SKM-1 treated with dmso at 0.1 percent for 144 hours (cell line): ENCODE data around the gene KRT76.
"Not testable (repeated sequence)": the region's sequence is repeated elsewhere in the genome, so short reads cannot be mapped to it uniquely, and the experiment has no call there.

Experiments
- DNase-seq: peaks from one replicate; lab custom pipeline; 2025; ENCODE audit not compliant: unreplicated experiment; lab: John Stamatoyannopoulos, UW

The KRT76 gene

DNA sequence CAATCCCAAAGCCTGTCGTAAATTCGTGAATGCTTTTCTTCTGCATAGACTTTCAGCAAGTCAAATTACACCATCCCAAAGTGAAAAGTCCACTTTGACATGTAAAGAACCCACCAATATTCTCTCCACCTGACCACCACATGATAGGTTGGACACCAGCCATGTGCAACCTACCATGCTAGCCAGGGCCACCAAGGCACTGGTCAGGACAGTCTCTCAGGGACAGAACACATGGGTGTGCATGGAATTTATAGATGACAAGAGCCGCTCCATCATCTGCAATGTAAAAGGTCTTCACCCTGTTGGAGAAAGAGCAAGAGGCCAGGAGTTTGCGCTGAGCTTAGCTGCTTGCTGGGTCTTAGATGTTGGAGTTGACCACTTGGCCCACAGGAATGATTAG lies 5.4 kb upstream of the KRT76 start:
- no peak for DNase-seq

DNA sequence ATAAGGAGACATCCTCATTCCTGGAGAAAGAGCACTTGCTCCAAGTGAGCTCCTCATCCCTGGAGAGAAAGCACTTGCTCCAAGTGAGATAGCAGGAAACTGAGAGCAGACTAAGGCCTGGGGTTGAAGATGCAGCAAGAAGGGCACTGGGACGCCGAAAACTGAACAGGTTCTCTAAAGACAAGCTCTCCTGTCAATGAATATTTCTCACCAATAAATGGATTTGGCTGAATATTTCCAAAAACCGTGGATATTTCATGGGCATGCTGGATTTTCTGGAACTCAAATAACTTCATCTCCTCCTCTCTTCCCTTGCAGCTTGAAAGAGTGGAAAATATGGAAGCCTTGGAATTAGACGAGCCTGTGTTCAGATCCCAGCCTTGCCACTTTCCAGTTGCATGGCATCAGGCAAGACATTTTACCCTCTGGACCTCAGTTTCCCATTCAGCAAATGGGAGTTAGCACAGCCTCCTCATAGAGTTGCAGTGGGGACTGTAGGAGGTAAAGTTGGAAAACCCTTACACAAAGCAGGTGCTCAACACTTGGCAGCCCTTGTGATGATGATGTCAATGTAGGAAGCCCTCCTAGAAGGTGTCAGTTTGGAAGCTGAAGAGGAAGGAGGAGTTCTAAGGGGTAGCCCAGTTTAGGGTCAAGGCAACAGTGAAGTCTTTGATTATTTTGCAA lies 4.4 kb upstream of the KRT76 start:
- DNase-seq, result no peak

DNA sequence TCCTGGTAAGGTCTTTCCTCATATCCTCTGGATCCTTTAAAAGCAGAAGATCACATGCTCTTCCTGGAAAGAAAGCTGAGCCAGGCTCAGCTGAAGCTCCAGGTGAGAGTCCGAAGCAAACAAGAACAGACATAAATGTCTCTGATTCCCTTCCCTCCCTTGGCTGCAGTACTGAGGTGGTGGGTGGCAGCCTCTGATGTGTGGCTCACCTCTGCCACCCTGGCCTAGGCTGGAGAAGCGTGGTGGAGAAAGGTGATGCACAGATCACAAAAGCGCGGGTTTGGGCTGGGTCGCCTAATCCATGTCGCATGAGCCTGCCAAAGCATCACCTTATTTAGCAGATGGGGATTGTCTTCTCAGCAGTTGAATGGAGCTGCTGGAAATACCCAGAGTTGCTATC lies 2.8 kb upstream of the KRT76 start:
- no peak for DNase-seq

DNA sequence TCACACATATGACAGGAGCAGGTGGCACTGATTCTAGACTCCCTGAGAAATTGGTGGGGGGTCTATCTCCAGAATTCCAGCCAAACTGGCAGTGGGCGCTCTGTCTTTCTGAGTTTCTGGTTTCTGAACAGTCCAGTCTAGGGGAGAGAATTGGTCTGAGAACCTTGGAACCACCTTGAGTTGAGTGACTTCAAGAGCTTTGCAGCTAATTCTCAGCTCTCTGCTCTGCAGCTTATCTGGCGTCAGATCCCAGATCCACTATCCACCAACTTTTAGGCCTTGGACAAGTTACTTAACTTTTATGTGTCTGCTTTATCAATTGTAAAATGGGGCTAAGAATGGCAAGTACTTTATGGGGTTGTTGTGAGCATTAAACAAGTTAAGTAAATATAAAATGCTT lies 1.7 kb upstream of the KRT76 start:
- DNase-seq, result no peak

DNA sequence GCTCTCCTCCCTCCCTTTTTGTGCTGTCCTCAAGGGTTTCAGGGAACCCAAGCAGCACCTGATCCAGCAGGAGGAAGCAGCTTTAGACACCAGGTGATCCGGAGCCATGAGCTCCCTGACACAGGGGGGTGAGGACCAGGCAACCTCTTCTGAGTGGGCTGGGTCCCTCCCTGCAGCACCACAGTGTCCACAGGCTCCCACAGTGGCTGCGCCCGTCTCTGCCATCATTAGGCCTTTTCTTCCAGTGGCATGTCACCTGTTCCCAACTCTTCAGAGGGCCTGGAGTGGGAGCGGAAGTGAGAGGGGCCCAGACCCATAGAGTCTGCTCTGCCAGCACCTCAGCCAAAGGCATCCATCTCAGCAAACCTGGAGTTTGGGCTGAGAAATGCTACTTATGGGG lies 421 bp upstream of the KRT76 start:
- no peak for DNase-seq

DNA sequence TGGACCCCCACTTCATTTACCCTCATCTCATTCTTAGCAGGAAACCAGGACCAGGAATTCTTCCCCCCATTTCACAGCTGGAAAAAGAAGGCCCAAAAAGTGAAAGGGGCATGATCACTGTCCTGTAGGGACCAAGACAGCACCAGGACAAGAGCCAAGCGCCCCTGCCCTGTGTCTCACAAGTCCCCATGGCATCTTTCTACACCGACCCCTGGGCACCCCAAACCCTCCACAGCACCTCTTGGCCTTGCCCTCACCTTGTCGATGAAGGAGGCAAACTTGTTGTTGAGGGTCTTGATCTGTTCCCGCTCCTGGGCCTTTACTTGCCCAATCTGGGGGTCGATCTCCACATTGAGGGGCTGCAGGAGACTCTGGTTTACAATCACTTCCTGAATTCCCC lies 710 bp downstream of the KRT76 start:
- DNase-seq, result no peak

DNA sequence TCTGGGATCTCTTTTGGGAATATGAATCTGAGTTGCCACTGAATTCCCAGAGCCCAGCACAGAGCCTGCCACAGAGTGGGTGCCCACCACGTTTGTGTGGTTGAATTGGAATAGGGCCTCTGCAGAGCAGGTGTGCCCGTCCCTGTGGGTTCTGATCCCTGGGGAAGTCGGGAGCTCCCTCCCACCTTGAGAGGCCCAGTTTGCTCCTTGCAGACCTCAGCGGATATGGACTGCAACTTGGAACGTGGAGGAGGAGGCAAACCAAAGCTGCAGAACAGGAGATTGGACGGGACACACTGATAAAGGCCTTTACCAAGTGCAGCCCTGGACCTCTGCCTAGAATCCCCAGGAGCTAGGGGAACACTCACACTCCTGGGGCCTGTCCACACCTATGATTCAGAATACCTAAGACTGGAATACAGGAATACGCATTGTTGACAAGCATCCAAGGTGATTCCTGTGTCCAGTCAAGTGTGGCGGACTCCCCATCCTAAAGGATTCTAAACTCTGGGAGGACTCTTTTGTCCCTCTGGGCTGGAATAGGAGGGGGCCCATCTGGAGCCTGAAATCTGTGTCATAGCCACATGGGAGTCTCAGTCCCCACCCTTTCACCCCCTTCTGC lies 2.4 kb downstream of the KRT76 start:
- no peak for DNase-seq

DNA sequence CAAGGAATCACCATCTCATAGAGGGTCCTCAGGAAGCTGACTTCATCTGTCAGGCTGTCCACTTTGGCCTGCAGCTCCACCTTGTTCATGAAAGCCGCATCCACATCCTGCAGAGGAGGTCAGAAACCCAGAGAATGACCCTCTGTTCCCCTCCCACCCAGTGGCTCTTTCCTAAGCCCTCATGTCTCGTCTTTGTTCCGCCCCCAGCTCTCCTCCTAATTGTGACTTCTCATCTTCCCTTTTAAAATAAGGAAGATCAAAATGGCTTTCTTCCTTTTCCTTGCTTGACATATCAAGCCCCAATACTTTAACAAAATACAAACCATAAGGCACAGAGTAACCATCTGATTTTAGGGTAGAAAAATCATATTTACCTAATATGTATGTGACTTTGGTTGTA lies 4.4 kb downstream of the KRT76 start:
- no peak for DNase-seq

DNA sequence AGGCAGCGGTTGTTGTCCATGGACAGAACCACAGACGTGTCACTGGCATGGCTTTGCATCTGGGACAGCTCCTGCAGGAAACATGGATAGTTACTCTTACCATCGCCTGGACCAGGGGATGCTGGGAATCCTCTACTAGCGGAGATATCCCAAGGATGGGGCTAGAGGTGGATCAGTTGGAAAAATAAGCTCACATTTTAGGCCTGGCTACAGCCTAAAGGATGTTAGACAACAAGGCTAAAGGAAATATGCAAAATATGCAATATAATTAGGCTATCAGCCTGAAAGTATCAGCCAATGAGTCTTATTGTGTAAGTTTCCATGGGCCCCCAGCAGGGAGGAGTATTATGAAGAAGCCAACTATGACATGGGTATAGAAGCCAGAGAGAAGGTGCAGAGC lies 5.0 kb downstream of the KRT76 start:
- no peak for DNase-seq

DNA sequence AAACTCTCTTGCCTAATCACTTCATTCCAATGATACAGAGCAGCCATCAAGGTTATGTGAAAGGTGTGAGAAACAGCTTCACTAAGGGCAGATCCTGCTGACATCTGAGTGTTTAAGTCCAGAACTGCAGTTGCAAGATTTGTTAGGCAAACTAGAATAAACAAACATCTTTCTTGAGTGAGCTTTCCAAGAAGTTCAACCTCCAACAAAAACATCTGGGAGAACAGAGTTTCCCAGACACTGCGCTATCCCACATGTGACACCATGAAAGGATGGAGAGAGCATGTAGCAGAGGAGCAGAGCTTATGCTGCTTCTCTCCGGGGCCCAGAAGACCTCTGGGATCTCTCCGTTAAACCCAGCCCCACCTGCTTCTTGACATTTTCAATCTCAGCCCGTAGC lies 5.6 kb downstream of the KRT76 start:
- no peak for DNase-seq

DNA sequence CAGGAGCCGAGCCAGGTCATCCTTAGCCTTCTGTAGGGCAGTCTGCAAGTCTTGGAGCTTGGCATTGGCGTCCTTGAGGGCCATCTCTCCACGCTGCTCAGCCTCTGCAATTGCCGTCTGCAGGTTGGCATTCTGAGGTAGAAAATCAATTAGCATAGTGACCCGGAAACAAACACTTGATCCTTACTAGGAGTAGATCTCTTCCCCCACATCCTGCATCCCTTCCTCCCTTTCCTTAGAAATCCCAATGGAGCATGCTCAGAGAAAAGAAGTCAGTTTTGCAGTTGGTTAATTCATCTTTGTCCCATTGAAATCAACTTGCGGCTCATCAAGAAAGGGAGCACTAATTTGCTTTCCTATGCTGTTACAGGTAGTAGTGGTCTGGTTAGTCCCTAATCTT lies 6.1 kb downstream of the KRT76 start:
- no peak for DNase-seq

DNA sequence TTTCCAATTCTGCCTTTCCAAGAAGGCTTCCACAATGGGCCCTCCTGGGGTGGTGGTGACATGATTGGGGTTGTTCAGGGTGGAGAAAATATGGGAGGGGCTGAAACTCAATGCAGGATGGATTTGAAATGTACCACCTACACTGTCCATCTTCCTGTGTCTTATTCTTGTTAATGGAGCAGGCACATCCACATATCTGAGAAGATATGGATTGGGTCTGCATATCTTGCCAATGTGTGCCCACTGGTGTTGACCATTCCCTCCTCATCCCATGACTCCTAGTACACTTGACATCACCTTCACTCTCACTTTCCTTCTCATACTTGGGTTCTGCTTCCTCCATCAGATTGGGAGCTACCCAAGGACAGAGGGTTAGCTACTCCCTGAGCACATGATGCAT lies 7.2 kb downstream of the KRT76 start:
- no peak for DNase-seq

DNA sequence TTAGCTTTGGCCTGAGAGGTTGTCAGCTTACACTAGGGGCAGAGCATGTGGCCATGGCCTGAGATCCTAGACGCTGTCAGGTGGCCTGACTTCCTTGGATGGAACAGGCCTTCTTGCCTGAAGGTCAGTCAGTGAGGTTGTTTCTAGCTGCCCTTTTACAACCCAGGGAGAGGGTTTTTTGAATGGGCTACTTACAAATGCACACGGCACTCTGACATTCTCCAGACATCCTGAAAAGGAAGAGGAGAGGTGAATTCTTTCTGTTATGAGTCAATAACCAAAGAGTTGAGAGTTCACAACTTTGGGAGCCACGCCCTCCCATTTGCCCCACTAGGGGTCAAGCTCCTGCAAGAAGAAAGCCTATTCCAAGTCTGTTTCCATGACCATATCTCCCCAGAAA lies 7.8 kb downstream of the KRT76 start:
- no peak for DNase-seq

DNA sequence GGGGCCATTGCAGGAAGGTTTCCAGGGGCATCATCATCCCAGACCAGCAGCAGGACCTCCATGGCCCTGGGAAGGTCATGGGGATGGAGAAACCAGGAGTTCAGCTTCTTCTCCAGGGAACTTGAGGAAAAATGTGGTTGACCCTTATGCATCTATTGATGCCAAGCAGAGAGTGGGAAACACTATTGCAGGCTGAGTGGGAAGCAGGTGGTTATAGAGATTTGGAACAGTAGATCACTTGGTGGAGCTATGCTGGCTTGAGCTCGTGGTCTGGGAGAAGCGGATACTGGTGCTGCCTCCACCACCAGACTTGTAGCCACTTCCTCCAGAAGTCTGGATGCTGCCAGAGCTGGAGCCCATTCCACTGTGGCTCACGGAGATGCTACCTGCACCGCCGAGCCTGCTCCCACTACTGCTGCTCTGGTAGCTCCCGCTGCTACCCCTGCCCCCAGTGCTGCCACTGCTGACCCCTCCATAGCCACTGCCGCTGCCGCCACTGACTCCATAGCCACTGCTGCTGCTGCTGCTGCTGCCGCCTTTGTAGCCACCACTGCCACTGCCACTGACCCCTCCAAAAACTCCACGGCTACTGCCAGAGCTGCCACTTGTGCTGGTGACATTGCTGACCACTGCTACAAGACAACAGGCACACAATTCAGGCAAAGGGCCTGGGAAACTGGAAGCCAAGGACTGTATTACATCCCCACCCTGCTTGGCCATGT lies 8.5 kb downstream of the KRT76 start:
- no peak for DNase-seq

DNA sequence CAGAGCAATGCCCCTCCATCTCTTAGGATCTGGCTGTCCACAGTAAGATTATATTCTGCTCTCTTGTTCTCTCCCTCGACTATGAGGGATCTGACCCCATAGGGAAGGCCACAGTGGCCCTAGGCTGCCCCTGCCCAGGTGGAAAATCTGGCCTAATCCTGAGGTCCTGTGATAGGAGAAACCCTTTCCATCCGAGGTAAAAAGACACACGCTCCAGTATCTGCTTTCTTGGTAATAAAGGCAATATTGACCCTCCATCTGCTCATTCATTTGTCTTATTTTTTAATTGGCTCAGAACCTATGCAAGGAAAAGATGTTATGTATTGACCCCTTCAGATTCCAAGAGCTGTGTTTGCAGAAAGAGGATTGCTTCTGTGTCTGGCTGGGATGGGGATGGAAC lies 9.7 kb downstream of the KRT76 start:
- DNase-seq, result no peak

DNA sequence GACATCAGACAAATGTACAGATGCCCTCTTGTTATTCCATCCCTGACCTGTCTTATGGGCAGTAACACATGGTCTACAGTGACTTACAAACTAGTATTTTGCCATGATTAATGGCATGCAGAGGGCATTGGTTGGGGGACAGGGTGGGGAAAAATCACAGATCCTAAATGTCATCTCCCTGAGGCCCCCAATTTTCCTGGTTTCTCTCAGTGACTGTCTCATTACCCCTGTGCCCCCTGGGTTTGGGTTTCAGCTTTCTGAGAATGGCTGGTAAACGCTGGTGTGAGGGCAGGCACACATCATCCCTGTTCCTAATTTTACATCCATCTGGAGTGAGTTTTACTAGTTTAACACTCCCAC lies 10.1 kb downstream of the KRT76 start:
- no peak for DNase-seq

DNA sequence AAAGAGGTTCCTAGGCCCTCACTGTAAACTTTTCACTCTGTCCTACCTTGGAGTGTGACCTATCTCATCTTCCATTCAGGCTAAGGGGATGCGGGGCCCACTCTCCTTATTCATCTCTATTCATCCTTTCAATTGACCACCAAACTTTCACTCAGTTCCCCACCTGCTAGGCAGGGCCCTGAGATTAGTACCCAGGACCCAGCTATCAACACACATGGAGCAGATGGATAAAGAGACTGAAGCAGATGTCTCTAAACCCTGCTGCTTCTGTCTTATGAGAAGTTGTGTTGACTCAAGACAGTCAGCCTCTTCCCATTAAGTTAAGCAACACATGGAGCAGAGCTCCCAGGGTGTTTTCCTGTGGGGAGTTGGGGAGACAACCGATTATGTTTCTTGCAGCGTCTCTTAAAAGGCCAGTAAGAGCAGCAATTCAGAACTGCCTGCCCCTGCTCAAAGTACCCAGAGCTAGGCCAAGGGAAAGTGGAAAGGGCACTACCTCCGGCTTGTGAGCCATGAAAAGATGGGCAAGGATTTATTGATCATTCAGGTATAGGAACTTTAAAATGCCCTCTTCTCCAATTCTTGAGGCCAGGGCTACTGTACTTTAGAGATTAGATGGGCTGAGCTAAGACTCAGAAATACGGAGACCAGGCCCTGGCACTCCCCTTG lies 10.7 kb downstream of the KRT76 start:
- DNase-seq, result no peak

DNA sequence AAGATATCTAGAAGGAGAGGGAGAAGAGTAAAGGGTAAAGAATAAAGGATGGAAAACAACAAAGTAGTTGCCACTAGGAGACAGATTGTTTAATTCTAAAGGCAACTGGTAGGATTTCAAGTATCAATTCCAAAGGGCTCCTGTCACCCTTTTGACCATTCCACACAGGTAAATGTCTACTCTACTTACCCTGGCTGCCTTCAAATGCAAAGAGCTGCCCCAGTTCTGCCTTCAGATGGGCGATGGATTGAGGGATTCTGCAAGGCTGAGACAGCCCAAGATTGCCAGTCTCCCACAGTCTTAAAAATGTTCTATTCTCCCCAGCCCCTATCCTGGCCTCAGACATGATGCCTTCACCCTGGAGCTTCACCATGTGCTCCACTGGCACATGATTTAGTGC lies 11.4 kb downstream of the KRT76 start:
- no peak for DNase-seq

DNA sequence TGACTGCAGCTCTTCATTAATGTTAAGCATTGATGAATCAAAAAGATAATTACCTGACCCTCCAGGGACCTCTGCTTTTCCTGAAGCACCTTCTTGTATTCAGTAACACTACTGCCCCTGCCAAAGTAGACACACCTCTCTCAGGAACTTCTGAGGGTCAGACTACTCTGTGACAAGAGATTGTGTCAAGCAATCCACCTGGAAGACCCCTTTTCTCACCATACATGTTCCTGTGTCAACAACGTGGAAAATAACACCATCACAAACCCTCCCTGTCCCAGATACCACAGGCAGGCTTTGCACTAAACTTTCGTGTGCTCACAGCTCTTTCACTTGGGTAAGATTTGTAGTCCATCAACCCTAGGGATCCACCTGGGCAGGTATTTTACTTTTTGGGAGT lies 13.2 kb downstream of the KRT76 start:
- no peak for DNase-seq

DNA sequence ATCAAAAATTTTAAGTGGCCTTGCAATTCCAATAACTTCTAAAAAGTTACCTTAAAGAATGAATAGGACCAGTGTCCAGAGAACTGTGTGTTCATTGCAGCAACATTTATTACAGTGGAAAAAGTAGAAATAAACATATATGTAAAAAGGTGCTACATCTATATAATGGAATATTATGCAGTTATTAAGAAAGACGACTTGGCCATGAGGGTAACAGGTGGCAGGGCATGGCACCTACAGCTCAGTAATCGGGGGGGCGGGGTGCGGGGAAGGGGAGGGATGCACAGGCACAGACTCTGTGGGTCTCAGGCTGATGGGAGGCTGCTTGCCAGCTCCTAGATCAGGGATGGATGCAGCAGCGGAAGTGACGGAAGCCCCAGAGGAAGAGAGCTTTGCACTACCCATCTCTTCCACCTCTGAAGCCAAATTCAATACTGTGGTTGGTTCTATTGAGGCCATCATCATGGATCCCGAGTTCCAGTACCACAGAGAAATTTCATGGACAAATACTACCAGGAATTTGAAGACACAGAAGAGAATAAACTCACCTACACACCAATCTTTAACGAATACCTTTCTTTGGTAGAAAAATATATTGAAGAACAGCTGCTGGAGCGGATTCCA lies 14.0 kb downstream of the KRT76 start:
- DNase-seq, result no peak

DNA sequence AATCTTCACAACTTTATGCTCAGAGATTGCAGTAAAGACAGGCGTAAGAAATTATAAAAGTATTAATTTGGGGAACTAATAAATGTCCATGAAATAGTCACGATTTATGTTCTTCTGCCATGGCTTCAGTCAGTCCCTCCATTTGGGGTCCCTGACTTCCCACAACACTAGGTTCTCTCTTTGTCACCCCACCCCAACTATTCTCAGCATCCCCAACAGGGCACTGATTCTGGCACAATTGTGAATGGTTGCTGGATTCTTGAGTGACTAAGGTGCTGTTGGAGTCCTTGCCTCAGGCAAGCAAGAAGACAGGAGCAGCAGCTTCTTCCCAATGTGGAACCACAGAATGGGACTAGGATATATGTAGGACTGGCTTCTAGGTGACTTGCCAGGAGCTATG lies 15.3 kb downstream of the KRT76 start:
- no peak for DNase-seq

DNA sequence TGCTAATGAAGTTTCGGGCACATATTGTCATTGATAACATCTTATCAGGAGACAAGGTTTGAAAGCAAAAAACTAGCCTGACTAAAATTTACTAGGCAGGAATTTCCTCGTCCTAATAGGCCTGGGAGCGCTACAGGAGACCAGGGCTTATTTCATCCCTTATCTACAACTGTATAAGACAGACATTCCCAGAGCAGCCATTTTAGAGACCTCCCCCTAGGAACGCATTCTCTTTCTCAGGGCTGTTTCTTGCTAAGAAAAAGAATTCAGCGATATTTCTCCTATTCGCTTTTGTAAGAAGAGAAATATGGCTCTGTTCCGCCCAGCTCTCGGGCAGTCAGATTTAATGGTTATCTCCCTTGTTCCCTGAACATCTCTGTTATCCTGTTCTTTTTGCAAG lies 15.9 kb downstream of the KRT76 start:
- DNase-seq, result not testable (repeated sequence)
